ENCODE results near the gene NLRP5. TPM values are rescaled to one million over a fixed set of nuclear protein-coding genes. Genes with fewer than 3 reads are reported as not detected.
A peak's percentile ranks its signal among the peaks of the same experiment; 100 is the strongest.

Gene NLRP5
- total and polyA plus RNA-seq, 12 donors, result not detected

GRCh38 chr19:56106993-56107392, 120.4 kb downstream of the NLRP5 start:
- intact Hi-C loops (cut with DNase I), result loop anchor here in 3 of 10 donors (5.0 to 10.0 kb wide), 4 partner anchors 35 to 375 kb away; partner anchors contain the start of gene ZNF444 (in 1 of the 3)
- Histone ChIP-seq H3K27ac (no peak overlapping the region), H3K4me3 (no peak overlapping the region), H3K4me1 (peaks cover 27 to 79% (median 62%) of the 10 kb centered on the region in 9 donors), H3K9me3 (no peaks in the 10 kb centered on the region), H3K36me3 (peaks cover 0 to 23% (median 0%) of the 10 kb centered on the region in 9 donors), H3K27me3 (no peaks in the 10 kb centered on the region)
- TF ChIP-seq CTCF (IDR thresholded peaks at IDR 0.05), result no peak
- WGBS, 2 donors, result 88 to 89% methylated on average over 11 of the region's 11 CpGs
- ATAC-seq (no peak), DNase-seq (no peak)

- DNase-seq (peak in 1 of 2 donors; percentile 36), ATAC-seq (peak in 4 of 8 donors; percentile 8 to 40 (median 28))
- no peak overlapping the region for H3K4me3 ChIP-seq
- no peaks in the 10 kb centered on the region for H3K9me3 ChIP-seq
- no peak overlapping the region for H3K27ac ChIP-seq
- peaks cover 35 to 87% (median 70%) of the 10 kb centered on the region in 9 donors for H3K4me1 ChIP-seq
- H3K36me3 ChIP-seq, result peaks cover 0 to 15% (median 0%) of the 10 kb centered on the region in 9 donors
- intact Hi-C loops (cut with DNase I), result loop anchor here in 3 of 10 donors (5.0 to 10.0 kb wide), 4 partner anchors 35 to 375 kb away; partner anchors contain the start of gene ZNF444 (in 1 of the 3)
- no peak for TF ChIP-seq CTCF (IDR thresholded peaks at IDR 0.05)
- no peaks in the 10 kb centered on the region for H3K27me3 ChIP-seq
- 63 to 67% methylated on average over 24 to 27 of the region's 27 CpGs for WGBS, 2 donors
These were observed 121.2 kb downstream of the NLRP5 start for GRCh38 chr19:56107626-56108351.

- TF ChIP-seq CTCF (IDR thresholded peaks at IDR 0.05), result no peak
- peaks cover 39 to 91% (median 78%) of the 10 kb centered on the region in 9 donors for H3K4me1 ChIP-seq
- peaks cover 0 to 10% (median 0%) of the 10 kb centered on the region in 9 donors for H3K36me3 ChIP-seq
- peak in 4 of 8 donors; percentile 1 to 19 (median 12) for ATAC-seq
- H3K27ac ChIP-seq, result peak overlapping the region in 8 of 10 donors; percentile 1 to 79 (median 35)
- DNase-seq, result peak in 1 of 2 donors; percentile 61
- H3K4me3 ChIP-seq, result peak overlapping the region in 6 of 10 donors; percentile 1 to 42 (median 18)
- no peaks in the 10 kb centered on the region for H3K27me3 ChIP-seq
- no peaks in the 10 kb centered on the region for H3K9me3 ChIP-seq
- WGBS, 2 donors, result 24 to 27% methylated on average over 24 of the region's 24 CpGs
- intact Hi-C loops (cut with DNase I), result loop anchor here in 3 of 10 donors (5.0 to 10.0 kb wide), 4 partner anchors 34 to 374 kb away; partner anchors contain the start of gene ZNF444 (in 1 of the 3)
These were observed 122.0 kb downstream of the NLRP5 start for GRCh38 chr19:56108447-56109195.

GRCh38 chr19:56109226-56109625, 122.7 kb downstream of the NLRP5 start:
- H3K27ac ChIP-seq, result peak overlapping the region in 6 of 10 donors; percentile 22 to 79 (median 52)
- no peaks in the 10 kb centered on the region for H3K27me3 ChIP-seq
- no peaks in the 10 kb centered on the region for H3K9me3 ChIP-seq
- H3K4me3 ChIP-seq, result peak overlapping the region in 6 of 10 donors; percentile 1 to 42 (median 18)
- H3K4me1 ChIP-seq, result peaks cover 39 to 97% (median 84%) of the 10 kb centered on the region in 9 donors
- ATAC-seq, result no peak
- 32 to 36% methylated on average over 13 of the region's 13 CpGs for WGBS, 2 donors
- intact Hi-C loops (cut with DNase I), result loop anchor here in 3 of 10 donors (5.0 to 10.0 kb wide), 4 partner anchors 33 to 373 kb away; partner anchors contain the start of gene ZNF444 (in 1 of the 3)
- no peak for TF ChIP-seq CTCF (IDR thresholded peaks at IDR 0.05)
- no peak for DNase-seq
- H3K36me3 ChIP-seq, result peaks cover 0 to 10% (median 0%) of the 10 kb centered on the region in 9 donors

All from heart right ventricle (tissue), 16 donors.